PFSK-1 (cell line): ENCODE measurements around the gene STAB1.

ENCODE experiments used
- FOXP2 ChIP-seq: optimal IDR thresholded peaks from 2 replicates; pipeline ENCODE3; 2011; ENCODE audit warnings: borderline replicate concordance, control low read depth, inconsistent platforms; ENCODE audit not compliant: insufficient read depth; ENCODE audit errors: extremely low read length, extremely low read depth
- POLR2AphosphoS5 ChIP-seq: IDR thresholded peaks from 2 replicates; pipeline ENCODE4 v1.6.1; 2012; ENCODE audit warnings: low read depth, mild to moderate bottlenecking, control low read depth, low read length, moderate library complexity
- REST ChIP-seq, 2 experiments: IDR thresholded peaks; 2 replicates each; pipeline versions ENCODE4 v1.6.1 to v1.8.0; 2011 to 2012; ENCODE audit warnings: low read depth in 2 of 2, low read length in 2 of 2, control low read depth in 1 of 2, inconsistent platforms in 1 of 2, mild to moderate bottlenecking in 1 of 2, moderate library complexity in 1 of 2; ENCODE audit not compliant: insufficient read depth in 1 of 2
- SIN3A ChIP-seq: IDR thresholded peaks from 2 replicates; pipeline ENCODE4 v1.6.1; 2012; ENCODE audit warnings: mild to moderate bottlenecking, low read length, moderate library complexity, borderline replicate concordance; ENCODE audit not compliant: insufficient read depth
- TAF1 ChIP-seq: IDR thresholded peaks from 2 replicates; pipeline ENCODE4 v1.6.1; 2012; ENCODE audit warnings: low read length, control low read depth, borderline replicate concordance; ENCODE audit not compliant: insufficient read depth

The STAB1 gene

GRCh38 chr3:52463416-52463815 lies 31.7 kb upstream of the STAB1 start:
- TF ChIP-seq REST (IDR thresholded peaks at IDR 0.05; ENCODE audit: insufficient read depth in 1 of 2, low read depth in 2 of 2, low read length in 2 of 2): no peak
- no peak for TF ChIP-seq TAF1
- no peak for TF ChIP-seq SIN3A
- no peak for TF ChIP-seq FOXP2
- no peak for TF ChIP-seq POLR2AphosphoS5

GRCh38 chr3:52468336-52468735 lies 26.8 kb upstream of the STAB1 start:
- TF ChIP-seq FOXP2: no peak
- no peak for TF ChIP-seq REST (IDR thresholded peaks at IDR 0.05; ENCODE audit: insufficient read depth in 1 of 2, low read depth in 2 of 2, low read length in 2 of 2)
- TF ChIP-seq SIN3A: no peak
- TF ChIP-seq TAF1: no peak
- TF ChIP-seq POLR2AphosphoS5: no peak

- TF ChIP-seq FOXP2: no peak
These were observed 26.1 kb upstream of the STAB1 start for GRCh38 chr3:52469001-52469400.

DNA sequence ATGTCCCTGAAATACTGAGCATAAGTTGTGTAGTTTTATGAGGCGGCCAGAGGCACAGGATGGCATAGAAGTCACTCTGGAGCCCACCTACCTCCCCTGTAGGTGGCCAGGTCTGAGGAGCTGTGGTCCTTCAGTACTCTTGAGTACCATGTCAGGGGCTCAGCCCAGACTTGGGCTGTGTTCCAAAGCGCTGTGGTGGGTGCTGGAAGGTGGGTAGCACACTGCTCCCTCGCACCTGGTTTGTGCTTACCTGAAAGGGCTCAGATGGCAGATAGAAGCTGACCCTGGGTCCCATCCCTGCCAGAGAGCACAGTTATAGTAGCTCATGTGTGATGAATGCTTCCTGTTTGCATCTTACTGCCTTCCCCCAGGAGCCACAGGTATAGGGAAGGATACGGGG lies 24.2 kb upstream of the STAB1 start:
- TF ChIP-seq REST (IDR thresholded peaks at IDR 0.05; ENCODE audit: insufficient read depth in 1 of 2, low read depth in 2 of 2, low read length in 2 of 2): no peak
- no peak for TF ChIP-seq TAF1
- no peak for TF ChIP-seq SIN3A
- TF ChIP-seq FOXP2: no peak
- no peak for TF ChIP-seq POLR2AphosphoS5

DNA sequence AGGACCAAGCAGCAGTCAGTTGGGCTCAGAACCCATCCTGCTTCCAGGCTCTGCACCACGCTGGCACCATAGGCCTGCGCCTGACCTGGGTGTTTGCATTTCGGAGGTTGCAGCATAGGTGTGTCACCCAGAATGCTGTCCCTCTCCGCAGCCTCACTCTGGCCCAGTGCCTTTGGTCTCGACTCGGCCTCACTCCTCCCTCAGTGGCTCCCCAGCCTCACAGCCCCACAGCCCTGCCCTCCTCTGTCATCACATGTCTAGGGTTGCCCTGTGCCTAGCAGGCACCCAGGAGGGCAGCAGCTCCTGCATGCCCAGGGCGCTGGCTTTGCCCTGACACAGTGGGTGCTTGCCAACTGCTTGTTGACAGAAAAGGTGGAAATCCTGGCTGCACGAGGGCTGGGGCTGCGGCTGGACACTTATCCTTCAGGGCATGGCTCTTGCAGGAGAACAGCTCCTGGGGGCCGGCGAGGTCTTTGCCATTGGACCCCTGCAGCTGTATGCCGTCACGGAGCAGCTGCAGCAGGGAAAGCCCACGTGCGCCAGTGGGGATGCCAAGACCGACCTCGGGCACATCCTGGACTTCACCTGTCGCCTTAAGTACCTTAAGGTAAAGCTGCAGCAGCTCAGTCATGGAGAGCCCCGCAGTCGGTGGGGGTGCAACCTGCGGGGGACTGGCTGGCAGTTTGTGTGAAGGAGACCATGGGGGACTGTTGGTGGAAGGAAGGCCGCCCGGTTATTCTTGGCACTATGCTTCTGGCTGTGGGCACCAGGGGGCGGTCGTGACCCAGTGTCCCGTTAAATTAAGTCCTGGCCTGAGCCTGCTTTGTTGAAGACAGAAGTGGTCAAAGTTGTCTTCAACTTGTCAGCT lies 23.5 kb upstream of the STAB1 start:
- no peak for TF ChIP-seq REST (IDR thresholded peaks at IDR 0.05; ENCODE audit: insufficient read depth in 1 of 2, low read depth in 2 of 2, low read length in 2 of 2)
- TF ChIP-seq SIN3A: no peak
- no peak for TF ChIP-seq TAF1
- no peak for TF ChIP-seq FOXP2
